Fibroblast of pulmonary artery (primary cell): ENCODE measurements around the gene DIABLO.

Source experiments
- DNase-seq: peaks from one replicate; pipeline ENCODE4 v3.0.0-alpha.2; 2010; ENCODE audit warnings: low read depth
- H3K4me3 ChIP-seq: replicated peaks from 2 replicates; pipeline ENCODE4 v1.5.1; 2011; ENCODE audit warnings: low read depth, mild to moderate bottlenecking, control low read depth, low read length, moderate library complexity
- TF ChIP-seq, protein P1 (sequence below): IDR thresholded peaks from 2 replicates; pipeline ENCODE4 v1.5.1; 2011; ENCODE audit warnings: mild to moderate bottlenecking, control low read depth, low read length, inconsistent platforms; ENCODE audit errors: missing control alignments

DIABLO gene

DNA sequence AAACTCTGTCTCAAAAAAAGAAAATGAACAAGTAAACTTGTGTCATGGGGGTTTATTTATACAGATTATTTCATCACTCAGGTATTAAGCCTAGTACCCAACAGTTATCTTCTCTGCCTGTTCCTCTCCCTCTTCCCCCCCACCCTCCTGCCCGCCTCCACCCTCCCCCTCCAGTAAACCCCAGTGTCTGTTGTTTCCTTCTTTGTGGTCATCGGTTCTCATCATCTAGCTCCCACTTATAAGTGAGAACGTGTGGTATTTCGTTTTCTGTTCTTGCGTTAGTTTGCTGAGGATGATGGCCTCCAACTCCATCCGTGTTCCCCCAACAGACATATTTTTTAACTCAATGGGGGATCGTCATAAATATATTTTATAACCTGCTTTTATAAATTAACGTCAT is 64.2 kb downstream of the DIABLO start:
- TF ChIP-seq, protein P1, sequence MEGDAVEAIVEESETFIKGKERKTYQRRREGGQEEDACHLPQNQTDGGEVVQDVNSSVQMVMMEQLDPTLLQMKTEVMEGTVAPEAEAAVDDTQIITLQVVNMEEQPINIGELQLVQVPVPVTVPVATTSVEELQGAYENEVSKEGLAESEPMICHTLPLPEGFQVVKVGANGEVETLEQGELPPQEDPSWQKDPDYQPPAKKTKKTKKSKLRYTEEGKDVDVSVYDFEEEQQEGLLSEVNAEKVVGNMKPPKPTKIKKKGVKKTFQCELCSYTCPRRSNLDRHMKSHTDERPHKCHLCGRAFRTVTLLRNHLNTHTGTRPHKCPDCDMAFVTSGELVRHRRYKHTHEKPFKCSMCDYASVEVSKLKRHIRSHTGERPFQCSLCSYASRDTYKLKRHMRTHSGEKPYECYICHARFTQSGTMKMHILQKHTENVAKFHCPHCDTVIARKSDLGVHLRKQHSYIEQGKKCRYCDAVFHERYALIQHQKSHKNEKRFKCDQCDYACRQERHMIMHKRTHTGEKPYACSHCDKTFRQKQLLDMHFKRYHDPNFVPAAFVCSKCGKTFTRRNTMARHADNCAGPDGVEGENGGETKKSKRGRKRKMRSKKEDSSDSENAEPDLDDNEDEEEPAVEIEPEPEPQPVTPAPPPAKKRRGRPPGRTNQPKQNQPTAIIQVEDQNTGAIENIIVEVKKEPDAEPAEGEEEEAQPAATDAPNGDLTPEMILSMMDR: no peak
- no peak overlapping the region for H3K4me3 ChIP-seq
- DNase-seq: no peak

DNA sequence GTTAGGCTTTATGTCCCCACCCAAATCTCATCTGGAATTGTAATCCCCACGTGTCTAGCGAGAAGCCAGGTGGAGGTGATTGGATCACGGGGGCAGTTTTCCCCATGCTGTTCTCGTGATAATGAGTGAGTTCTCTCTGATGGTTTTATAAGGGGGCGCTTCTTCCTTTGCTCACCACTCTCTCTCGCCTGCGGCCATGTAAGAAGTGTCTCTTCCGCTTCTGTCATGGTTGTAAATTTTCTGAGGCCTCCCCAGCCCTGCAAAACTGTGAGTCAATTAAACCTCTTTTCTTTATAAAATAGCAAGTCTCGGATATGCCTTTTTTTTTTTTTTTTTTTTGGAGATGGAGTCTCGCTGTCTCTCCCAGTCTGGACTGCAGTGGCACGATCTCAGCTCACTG is 65.1 kb downstream of the DIABLO start:
- no peak overlapping the region for H3K4me3 ChIP-seq
- TF ChIP-seq, protein P1: no peak
- no peak for DNase-seq

DNA sequence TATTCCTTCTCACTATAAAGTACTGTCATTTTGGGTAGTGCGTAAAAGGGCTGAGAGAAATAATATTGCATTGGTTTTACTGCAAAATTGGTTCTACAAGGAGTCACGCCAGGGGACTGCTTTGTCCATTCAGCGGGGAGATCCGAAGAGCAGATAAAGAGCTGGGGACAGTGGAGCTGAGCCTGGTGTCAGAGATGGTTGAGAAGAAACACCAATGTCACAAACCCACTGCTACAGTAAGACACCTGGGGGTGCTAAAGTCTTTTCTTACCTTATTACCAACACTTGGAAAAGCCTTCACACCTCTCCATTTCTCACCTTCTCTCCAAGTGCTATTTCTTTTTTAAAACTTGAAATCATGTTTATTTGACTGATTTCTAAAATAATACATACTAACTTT is 66.0 kb downstream of the DIABLO start:
- TF ChIP-seq, protein P1: no peak
- DNase-seq: no peak
- no peak overlapping the region for H3K4me3 ChIP-seq

DNA sequence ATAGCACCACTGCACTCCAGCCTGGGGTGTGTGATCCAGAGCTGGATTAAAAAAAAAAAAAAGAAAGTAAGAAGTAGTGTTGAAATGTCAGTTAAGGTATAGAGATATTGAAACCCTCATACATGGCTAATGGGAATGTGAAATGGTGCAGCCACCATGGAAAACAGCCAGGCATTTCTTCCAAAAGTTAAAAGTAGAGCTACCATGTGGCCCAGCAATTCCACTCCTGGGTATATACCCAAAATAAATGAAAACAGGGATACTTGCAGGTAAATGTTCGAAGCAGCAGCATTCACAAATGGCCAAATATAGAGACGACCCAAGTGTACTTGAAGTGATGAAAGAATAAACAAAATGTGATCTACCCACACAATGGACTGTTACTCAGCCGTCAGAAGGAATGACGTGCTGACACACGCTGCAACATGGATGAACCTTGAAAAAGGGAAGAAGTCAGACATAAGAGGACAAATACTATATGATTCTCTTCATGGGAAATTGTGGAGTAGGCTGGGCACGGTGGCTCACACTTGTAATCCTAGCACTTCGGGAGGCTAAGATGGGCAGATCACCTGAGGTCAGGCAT is 67.1 kb downstream of the DIABLO start:
- no peak for DNase-seq
- TF ChIP-seq, protein P1: no peak

More for the DNA sequence above, 67.1 kb downstream of the DIABLO start:
- no peak overlapping the region for H3K4me3 ChIP-seq
